Activated B cell treated with CpG ODN at 0.5 μM for 24 hours (primary cell): ENCODE results near the gene PLOD1. TPM values are rescaled to one million over a fixed set of nuclear protein-coding genes. Genes with fewer than 3 reads are reported as not detected.
A peak's percentile ranks its signal among the peaks of the same experiment; 100 is the strongest.

Experiments used
- ATAC-seq: fragments of 200-7000 bp; cut with Tn5 transposase; one replicate; pipeline ENCODE4 v1.10.0; 2021; ENCODE audit warnings: low read depth, mild to moderate bottlenecking, moderate library complexity
- CTCF ChIA-PET: fragments of 350-600 bp; sonication (Branson Sonifier 250); formaldehyde crosslinking; loops from one replicate; lab custom pipeline; 2021; ENCODE audit warnings: antibody characterized with exemption; lab: Charles Lee
- POLR2A ChIA-PET: fragments of 350-600 bp; sonication (Branson Sonifier 250); formaldehyde crosslinking; loops from one replicate; lab custom pipeline; 2021; ENCODE audit warnings: antibody characterized with exemption; lab: Charles Lee
- DNase-seq: peaks from one replicate; pipeline ENCODE4 v3.0.0; 2022
- H3K27ac Mint-ChIP-seq: one replicate; pipeline ENCODE4 v1.8.0; 2020; ENCODE audit warnings: mixed read lengths
- H3K27me3 Mint-ChIP-seq: one replicate; pipeline ENCODE4 v1.8.0; 2021; ENCODE audit warnings: mixed read lengths
- H3K36me3 Mint-ChIP-seq: one replicate; pipeline ENCODE4 v1.8.0; 2021; ENCODE audit warnings: low read depth, mixed read lengths
- H3K4me1 Mint-ChIP-seq: one replicate; pipeline ENCODE4 v1.8.0; 2021; ENCODE audit warnings: mixed read lengths
- H3K4me3 Mint-ChIP-seq: one replicate; pipeline ENCODE4 v1.8.0; 2020; ENCODE audit warnings: mild to moderate bottlenecking, mixed read lengths
- H3K9me3 Mint-ChIP-seq: one replicate; pipeline ENCODE4 v1.8.0; 2020; ENCODE audit warnings: mixed read lengths
- intact Hi-C: fragments of 100-400 bp; cut with micrococcal nuclease; formaldehyde crosslinking; loops from one replicate; pipeline ENCODE4 v1.15.1; 2024
- total RNA-seq: library from RNA; stranded (reverse); gene quantifications from 2 replicates; pipeline ENCODE4 v1.2.3, GENCODE V29; 2022
- TF ChIP-seq, protein P1 (sequence below): fragments of 200-600 bp; IDR thresholded peaks from one replicate; pipeline ENCODE4 v1.8.0; 2022; ENCODE audit warnings: antibody characterized with exemption, mild to moderate bottlenecking

The PLOD1 gene
- total RNA-seq, 1 donor from 2014 or later: 15.7 TPM

DNA sequence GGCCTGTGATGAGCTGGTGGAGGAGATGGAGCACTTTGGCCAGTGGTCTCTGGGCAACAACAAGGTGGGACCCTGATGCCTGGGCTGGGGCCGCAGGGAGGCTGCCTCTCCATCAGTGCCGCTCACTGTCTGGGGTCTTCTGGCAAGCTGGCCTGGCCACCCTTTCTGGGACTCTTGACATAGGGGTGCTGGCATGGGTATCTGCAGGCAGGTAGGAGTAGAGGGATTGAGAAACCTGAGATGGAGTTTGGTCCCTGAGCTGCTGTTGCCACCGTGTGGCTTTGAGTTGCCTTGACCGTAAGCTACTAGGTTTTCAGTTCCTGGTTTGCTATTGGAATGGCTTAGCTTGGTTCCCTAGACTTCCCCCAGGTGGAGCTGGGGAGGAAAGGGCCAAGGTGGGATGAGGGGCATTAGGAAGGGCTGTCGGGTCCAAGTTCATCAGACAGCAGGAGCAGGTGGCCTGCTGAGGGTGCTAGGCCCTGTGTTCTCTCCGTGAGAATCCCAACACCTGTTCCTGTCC is 32.6 kb downstream of the PLOD1 start:
- H3K9me3 Mint-ChIP-seq: no peaks in the 10 kb centered on the region
- TF ChIP-seq, protein P1, sequence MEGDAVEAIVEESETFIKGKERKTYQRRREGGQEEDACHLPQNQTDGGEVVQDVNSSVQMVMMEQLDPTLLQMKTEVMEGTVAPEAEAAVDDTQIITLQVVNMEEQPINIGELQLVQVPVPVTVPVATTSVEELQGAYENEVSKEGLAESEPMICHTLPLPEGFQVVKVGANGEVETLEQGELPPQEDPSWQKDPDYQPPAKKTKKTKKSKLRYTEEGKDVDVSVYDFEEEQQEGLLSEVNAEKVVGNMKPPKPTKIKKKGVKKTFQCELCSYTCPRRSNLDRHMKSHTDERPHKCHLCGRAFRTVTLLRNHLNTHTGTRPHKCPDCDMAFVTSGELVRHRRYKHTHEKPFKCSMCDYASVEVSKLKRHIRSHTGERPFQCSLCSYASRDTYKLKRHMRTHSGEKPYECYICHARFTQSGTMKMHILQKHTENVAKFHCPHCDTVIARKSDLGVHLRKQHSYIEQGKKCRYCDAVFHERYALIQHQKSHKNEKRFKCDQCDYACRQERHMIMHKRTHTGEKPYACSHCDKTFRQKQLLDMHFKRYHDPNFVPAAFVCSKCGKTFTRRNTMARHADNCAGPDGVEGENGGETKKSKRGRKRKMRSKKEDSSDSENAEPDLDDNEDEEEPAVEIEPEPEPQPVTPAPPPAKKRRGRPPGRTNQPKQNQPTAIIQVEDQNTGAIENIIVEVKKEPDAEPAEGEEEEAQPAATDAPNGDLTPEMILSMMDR: no peak
- ChIA-PET CTCF (interaction anchor here (0.9 to 1.8 kb wide), 5 partner anchors 30 to 129 kb away, joined by 3 to 14 read pairs (median 4); no protein-coding TSS in a partner anchor), POLR2A (interaction anchor here (0.5 to 2.5 kb wide), 5 partner anchors 13 to 125 kb away, joined by 4 to 72 read pairs (median 6); partner anchors contain the start of gene MFN2)
- ATAC-seq: peak; percentile 75
- no peak overlapping the region for H3K4me3 Mint-ChIP-seq
- no peaks in the 10 kb centered on the region for H3K27me3 Mint-ChIP-seq
- H3K27ac Mint-ChIP-seq: no peak overlapping the region
- DNase-seq: no peak
- intact Hi-C loops: loop anchor here (1.0 kb wide), 2 partner anchors 58 to 129 kb away; no protein-coding TSS in a partner anchor
- H3K4me1 Mint-ChIP-seq: no peaks in the 10 kb centered on the region
- H3K36me3 Mint-ChIP-seq: peaks cover 16% of the 10 kb centered on the region

DNA sequence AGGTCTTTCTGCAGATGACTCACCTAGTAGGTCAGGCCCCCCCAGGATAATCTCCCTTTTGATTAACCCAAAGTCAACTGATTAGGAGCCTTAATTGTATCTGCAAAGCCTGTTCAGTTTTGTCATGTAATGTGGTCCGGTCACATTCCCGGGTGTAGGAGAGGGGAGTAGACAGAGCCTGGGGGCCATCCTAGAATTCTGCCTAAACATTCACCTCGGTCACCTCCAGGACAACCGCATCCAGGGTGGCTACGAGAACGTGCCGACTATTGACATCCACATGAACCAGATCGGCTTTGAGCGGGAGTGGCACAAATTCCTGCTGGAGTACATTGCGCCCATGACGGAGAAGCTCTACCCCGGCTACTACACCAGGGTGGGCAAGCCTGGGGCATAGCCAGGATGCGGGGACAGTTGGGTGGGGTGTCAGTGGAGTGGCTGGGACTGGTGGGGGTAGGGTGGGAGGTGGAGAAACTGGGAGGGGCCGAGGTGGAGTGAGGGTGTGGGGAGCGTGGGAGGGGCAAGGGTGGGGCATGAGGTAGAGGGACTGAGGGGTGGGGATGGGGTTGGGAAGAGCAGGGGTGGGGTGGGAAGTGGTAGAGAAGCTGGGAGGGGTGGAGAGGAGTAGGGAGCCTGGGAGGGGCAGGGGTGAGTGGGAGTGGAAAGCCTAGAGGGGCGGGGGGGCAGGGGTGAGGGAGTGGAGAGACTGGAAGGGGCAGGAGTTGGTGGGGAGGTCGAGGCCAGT is 36.1 kb downstream of the PLOD1 start:
- H3K9me3 Mint-ChIP-seq: no peaks in the 10 kb centered on the region
- ChIA-PET CTCF (no interaction called here), POLR2A (interaction anchor here (0.7 to 1.5 kb wide), 3 partner anchors 9 to 156 kb away, joined by 3 read pairs; partner anchors contain the start of gene MFN2)
- no peak for ATAC-seq
- TF ChIP-seq, protein P1: no peak
- peaks cover 12% of the 10 kb centered on the region for H3K36me3 Mint-ChIP-seq
- H3K27ac Mint-ChIP-seq: no peak overlapping the region
- H3K4me3 Mint-ChIP-seq: no peak overlapping the region
- intact Hi-C loops: no loop called here
- no peak for DNase-seq
- H3K27me3 Mint-ChIP-seq: no peaks in the 10 kb centered on the region
- H3K4me1 Mint-ChIP-seq: no peaks in the 10 kb centered on the region

DNA sequence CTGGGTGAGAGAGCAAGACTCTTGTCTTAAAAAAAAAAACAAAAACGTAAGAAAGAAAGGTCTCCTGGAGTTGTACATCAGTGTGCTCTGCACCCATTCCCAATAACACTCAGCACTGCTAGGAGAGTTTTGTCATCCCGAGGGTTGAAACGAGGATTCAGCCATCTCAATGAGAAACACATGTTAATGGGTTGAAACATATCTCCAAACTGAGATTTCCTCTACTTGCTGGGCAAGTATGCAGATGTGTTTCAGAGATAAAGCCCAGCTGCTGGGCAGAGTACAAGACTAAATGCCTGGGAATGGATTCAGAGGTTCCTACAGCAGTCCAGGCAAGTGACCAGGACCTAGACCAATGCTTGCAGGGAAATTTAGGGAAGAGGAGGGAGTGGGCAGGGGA is 43.1 kb downstream of the PLOD1 start:
- no peak overlapping the region for H3K4me3 Mint-ChIP-seq
- H3K27ac Mint-ChIP-seq: no peak overlapping the region
- TF ChIP-seq, protein P1: no peak
- peaks cover 29% of the 10 kb centered on the region for H3K4me1 Mint-ChIP-seq
- ATAC-seq (no peak), DNase-seq (no peak)
- intact Hi-C loops: no loop called here
- POLR2A ChIA-PET: interaction anchor here (6.6 kb wide), 1 partner anchor 69 kb away, joined by 173 read pairs; no protein-coding TSS in a partner anchor
- H3K36me3 Mint-ChIP-seq: peaks cover 18% of the 10 kb centered on the region
- CTCF ChIA-PET: no interaction called here
- H3K9me3 Mint-ChIP-seq: no peaks in the 10 kb centered on the region
- no peaks in the 10 kb centered on the region for H3K27me3 Mint-ChIP-seq

DNA sequence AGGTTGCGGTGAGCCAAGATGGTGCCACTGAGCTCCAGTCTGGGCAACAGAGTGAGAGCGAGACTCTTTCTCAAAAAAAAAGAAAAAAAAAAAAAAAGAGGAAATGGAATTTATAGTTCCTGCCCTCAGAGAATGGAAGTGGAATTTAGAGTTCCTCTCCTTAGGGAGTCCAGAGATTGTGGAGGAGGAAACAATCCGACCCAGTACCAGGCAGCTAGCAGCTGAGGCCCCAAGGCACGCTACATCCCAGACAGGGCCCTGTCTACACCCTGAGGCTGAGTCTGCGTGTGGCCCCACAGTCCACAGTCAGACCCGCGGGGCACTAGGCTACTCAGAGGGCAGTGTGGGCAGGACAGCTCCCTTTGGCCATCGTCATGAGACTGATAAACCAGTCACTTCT is 43.8 kb downstream of the PLOD1 start:
- H3K4me1 Mint-ChIP-seq: peaks cover 29% of the 10 kb centered on the region
- no peaks in the 10 kb centered on the region for H3K27me3 Mint-ChIP-seq
- no peak overlapping the region for H3K4me3 Mint-ChIP-seq
- H3K27ac Mint-ChIP-seq: no peak overlapping the region
- ChIA-PET CTCF (no interaction called here), POLR2A (interaction anchor here (6.6 kb wide), 1 partner anchor 69 kb away, joined by 173 read pairs; no protein-coding TSS in a partner anchor)
- ATAC-seq (no peak), DNase-seq (no peak)
- H3K9me3 Mint-ChIP-seq: no peaks in the 10 kb centered on the region
- intact Hi-C loops: no loop called here
- H3K36me3 Mint-ChIP-seq: peaks cover 19% of the 10 kb centered on the region
- TF ChIP-seq, protein P1: no peak
